GM23338 (cell line): ENCODE measurements around the gene ENTHD1. TPM values are rescaled to one million over a fixed set of nuclear protein-coding genes. Genes with fewer than 3 reads are reported as not detected.

ENCODE experiments used
- ATAC-seq: fragments of 200-7000 bp; cut with Tn5 transposase; 3 replicates; pipeline ENCODE4 v1.9.1; 2020
- DNase-seq: peaks from one replicate; pipeline ENCODE4 v3.0.0-alpha.2; 2015; ENCODE audit warnings: low spot score
- H2AFZ ChIP-seq: fragments of 200-600 bp; sonication (generic); 2 replicates; pipeline ENCODE4 v1.8.0; 2016; ENCODE audit warnings: antibody characterized with exemption, mild to moderate bottlenecking, moderate library complexity
- H3F3A ChIP-seq: fragments of 200-600 bp; sonication (generic); replicated peaks from 2 replicates; pipeline ENCODE4 v1.8.0; 2017; ENCODE audit warnings: antibody characterized with exemption, mixed run types, low read depth
- H3K27ac ChIP-seq: fragments of 200-600 bp; sonication (generic); 2 replicates; pipeline ENCODE4 v1.6.1; 2016; ENCODE audit warnings: low read depth
- H3K27me3 ChIP-seq: fragments of 200-600 bp; sonication (generic); 2 replicates; pipeline ENCODE4 v1.8.0; 2016; ENCODE audit warnings: mild to moderate bottlenecking, mixed run types, moderate library complexity; ENCODE audit not compliant: insufficient read depth
- H3K36me3 ChIP-seq: fragments of 200-600 bp; sonication (generic); 2 replicates; pipeline ENCODE4 v1.8.0; 2016; ENCODE audit warnings: mild to moderate bottlenecking; ENCODE audit not compliant: insufficient read depth
- H3K4me1 ChIP-seq: fragments of 200-600 bp; sonication (generic); 2 replicates; pipeline ENCODE4 v1.8.0; 2016; ENCODE audit warnings: mild to moderate bottlenecking, moderate library complexity; ENCODE audit not compliant: insufficient read depth
- H3K4me2 ChIP-seq: fragments of 200-600 bp; sonication (generic); 2 replicates; pipeline ENCODE4 v1.7.1; 2017; ENCODE audit warnings: mixed run types
- H3K4me3 ChIP-seq: fragments of 200-600 bp; sonication (generic); 2 replicates; pipeline ENCODE4 v1.6.1; 2016; ENCODE audit warnings: mixed run types
- H3K79me2 ChIP-seq: fragments of 200-600 bp; sonication (generic); replicated peaks from 2 replicates; pipeline ENCODE4 v1.8.0; 2017; ENCODE audit warnings: mild to moderate bottlenecking; ENCODE audit not compliant: insufficient read depth
- H3K9me2 ChIP-seq: fragments of 200-600 bp; sonication (generic); 2 replicates; pipeline ENCODE4 v1.8.0; 2017; ENCODE audit not compliant: insufficient read depth
- H4K20me1 ChIP-seq: fragments of 200-600 bp; sonication (generic); replicated peaks from 2 replicates; pipeline ENCODE4 v1.8.0; 2017; ENCODE audit warnings: mild to moderate bottlenecking; ENCODE audit not compliant: insufficient read depth
- H3K27ac Mint-ChIP-seq: 2 replicates; pipeline ENCODE4 v1.8.0; 2020; ENCODE audit warnings: inconsistent platforms, mild to moderate bottlenecking, moderate library complexity, mixed read lengths
- H3K27me3 Mint-ChIP-seq: 3 replicates; pipeline ENCODE4 v1.8.0; 2022; ENCODE audit warnings: low read depth, mild to moderate bottlenecking, moderate library complexity, mixed read lengths, inconsistent platforms; ENCODE audit not compliant: insufficient read depth, poor library complexity
- H3K36me3 Mint-ChIP-seq: 3 replicates; pipeline ENCODE4 v1.8.0; 2021; ENCODE audit warnings: low read depth, mild to moderate bottlenecking, inconsistent platforms, moderate library complexity, mixed read lengths
- H3K4me1 Mint-ChIP-seq: 3 replicates; pipeline ENCODE4 v1.8.0; 2020; ENCODE audit warnings: mild to moderate bottlenecking, inconsistent platforms, mixed read lengths
- H3K4me3 Mint-ChIP-seq: 3 replicates; pipeline ENCODE4 v1.8.0; 2021; ENCODE audit warnings: moderate library complexity, mild to moderate bottlenecking, inconsistent platforms, mixed read lengths
- H3K9me3 Mint-ChIP-seq: 3 replicates; pipeline ENCODE4 v1.8.0; 2020; ENCODE audit warnings: moderate library complexity, mild to moderate bottlenecking, inconsistent platforms, mixed read lengths
- CREB1 ChIP-seq: fragments of 250-450 bp; sonication (Bioruptor Pico); IDR thresholded peaks from 2 replicates; pipeline ENCODE4 v1.5.0; 2020; ENCODE audit warnings: low read depth, mild to moderate bottlenecking, moderate library complexity
- EZH2 ChIP-seq: fragments of 200-600 bp; sonication (generic); IDR thresholded peaks from one replicate; pipeline ENCODE4 v1.8.0; 2017; ENCODE audit warnings: antibody characterized with exemption, mild to moderate bottlenecking, low read depth; ENCODE audit not compliant: unreplicated experiment
- EZH2phosphoT487 ChIP-seq: fragments of 200-600 bp; sonication (generic); IDR thresholded peaks from one replicate; pipeline ENCODE4 v1.8.1; 2018; ENCODE audit warnings: antibody characterized with exemption; ENCODE audit not compliant: unreplicated experiment
- JUNB ChIP-seq: IDR thresholded peaks from one replicate; pipeline ENCODE4 v1.6.1; 2016; ENCODE audit warnings: antibody characterized with exemption; ENCODE audit not compliant: unreplicated experiment
- NANOG ChIP-seq: IDR thresholded peaks from 2 replicates; pipeline ENCODE4 v1.6.1; 2016; ENCODE audit warnings: antibody characterized with exemption, borderline replicate concordance
- POLR2AphosphoS5 ChIP-seq: IDR thresholded peaks from 2 replicates; pipeline ENCODE4 v1.6.1; 2016; ENCODE audit warnings: antibody characterized with exemption, low read depth
- STAT1 ChIP-seq: IDR thresholded peaks from one replicate; pipeline ENCODE4 v1.6.1; 2016; ENCODE audit warnings: antibody characterized with exemption; ENCODE audit not compliant: unreplicated experiment
- ZNF114 ChIP-seq: fragments of 250-450 bp; sonication (Bioruptor Pico); IDR thresholded peaks from 2 replicates; pipeline ENCODE4 v1.5.0; 2020; ENCODE audit warnings: mild to moderate bottlenecking, moderate library complexity
- ZNF331 ChIP-seq: fragments of 250-450 bp; sonication (Bioruptor Pico); IDR thresholded peaks from 2 replicates; pipeline ENCODE4 v1.5.0; 2020; ENCODE audit warnings: low read depth, mild to moderate bottlenecking, moderate library complexity
- polyA plus RNA-seq: library from polyadenylated mRNA; unstranded; fragments of >200 nt; fragmentation: Nextera tagmentation; extraction: Ambion mirVana; gene quantifications from 2 replicates; pipeline ENCODE4 v1.2.1, GENCODE V29; 2016
- total RNA-seq: library from RNA; depleted of rRNA; stranded (reverse); fragments of >200 nt; shearing (Covaris generic); gene quantifications from 2 replicates; pipeline ENCODE4 v1.2.3, GENCODE V29; 2014
- TF ChIP-seq, protein P1 (sequence below), 2 experiments: fragments of 200-600 bp in 1 of 2; sonication (generic) in 1 of 2; conservative IDR thresholded peaks; 2 replicates each; pipeline versions ENCODE4 v1.5.1 to v1.6.1; 2016 to 2017; ENCODE audit warnings: antibody characterized with exemption in 2 of 2, low read depth in 2 of 2, mild to moderate bottlenecking in 2 of 2, moderate library complexity in 1 of 2
- TF ChIP-seq, protein P2 (sequence below): IDR thresholded peaks from one replicate; pipeline ENCODE4 v1.6.1; 2018; ENCODE audit warnings: antibody characterized with exemption; ENCODE audit not compliant: unreplicated experiment
- TF ChIP-seq, protein P3 (sequence below): IDR thresholded peaks from 2 replicates; pipeline ENCODE4 v1.6.1; 2016; ENCODE audit warnings: antibody characterized with exemption

Gene ENTHD1
- total and polyA plus RNA-seq, 2 experiments from 2014 or later, result not detected

DNA sequence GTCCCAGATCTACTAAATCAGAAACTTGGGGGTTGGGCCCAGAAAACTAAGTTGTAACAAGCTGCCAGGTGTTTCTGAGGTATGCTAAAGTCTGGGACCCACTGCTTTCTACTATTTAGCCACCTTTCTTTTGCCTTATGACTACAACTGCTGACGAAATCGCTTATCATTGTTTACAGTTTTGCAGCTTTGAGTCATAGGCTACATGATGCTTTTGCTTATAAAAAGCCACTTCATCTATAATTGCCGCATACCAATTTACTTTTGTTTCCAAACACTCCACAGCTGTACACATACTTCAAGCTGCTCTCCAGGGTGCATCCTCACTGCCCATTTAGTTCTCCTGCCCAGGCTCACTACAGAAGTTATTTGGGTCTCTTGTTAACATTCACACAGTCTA, 144.7 kb downstream of the ENTHD1 start:
- Mint-ChIP-seq H3K4me1 (no peaks in the 10 kb centered on the region), H3K36me3 (no peaks in the 10 kb centered on the region), H3K9me3 (no peaks in the 10 kb centered on the region), H3K27ac (no peak overlapping the region), H3K27me3 (no peaks in the 10 kb centered on the region), H3K4me3 (no peak overlapping the region)
- no peaks in the 10 kb centered on the region for H3K36me3 ChIP-seq
- H3K4me1 ChIP-seq, result no peaks in the 10 kb centered on the region
- H2AFZ ChIP-seq, result no peak overlapping the region
- H3K4me3 ChIP-seq, result no peak overlapping the region
- H3F3A ChIP-seq, result no peaks in the 10 kb centered on the region
- DNase-seq (no peak), ATAC-seq (no peak)
- H3K4me2 ChIP-seq, result no peak overlapping the region
- no peak overlapping the region for H3K27ac ChIP-seq
- H4K20me1 ChIP-seq, result no peaks in the 10 kb centered on the region
- no peaks in the 10 kb centered on the region for H3K79me2 ChIP-seq
- no peaks in the 10 kb centered on the region for H3K27me3 ChIP-seq
- TF ChIP-seq ZNF114 (no peak), ZNF331 (no peak), JUNB (no peak), NANOG (no peak)
- TF ChIP-seq, protein P1, sequence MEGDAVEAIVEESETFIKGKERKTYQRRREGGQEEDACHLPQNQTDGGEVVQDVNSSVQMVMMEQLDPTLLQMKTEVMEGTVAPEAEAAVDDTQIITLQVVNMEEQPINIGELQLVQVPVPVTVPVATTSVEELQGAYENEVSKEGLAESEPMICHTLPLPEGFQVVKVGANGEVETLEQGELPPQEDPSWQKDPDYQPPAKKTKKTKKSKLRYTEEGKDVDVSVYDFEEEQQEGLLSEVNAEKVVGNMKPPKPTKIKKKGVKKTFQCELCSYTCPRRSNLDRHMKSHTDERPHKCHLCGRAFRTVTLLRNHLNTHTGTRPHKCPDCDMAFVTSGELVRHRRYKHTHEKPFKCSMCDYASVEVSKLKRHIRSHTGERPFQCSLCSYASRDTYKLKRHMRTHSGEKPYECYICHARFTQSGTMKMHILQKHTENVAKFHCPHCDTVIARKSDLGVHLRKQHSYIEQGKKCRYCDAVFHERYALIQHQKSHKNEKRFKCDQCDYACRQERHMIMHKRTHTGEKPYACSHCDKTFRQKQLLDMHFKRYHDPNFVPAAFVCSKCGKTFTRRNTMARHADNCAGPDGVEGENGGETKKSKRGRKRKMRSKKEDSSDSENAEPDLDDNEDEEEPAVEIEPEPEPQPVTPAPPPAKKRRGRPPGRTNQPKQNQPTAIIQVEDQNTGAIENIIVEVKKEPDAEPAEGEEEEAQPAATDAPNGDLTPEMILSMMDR (conservative IDR thresholded peaks at IDR 0.05; ENCODE audit: low read depth in 2 of 2), result no peak
- no peaks in the 10 kb centered on the region for H3K9me2 ChIP-seq

DNA sequence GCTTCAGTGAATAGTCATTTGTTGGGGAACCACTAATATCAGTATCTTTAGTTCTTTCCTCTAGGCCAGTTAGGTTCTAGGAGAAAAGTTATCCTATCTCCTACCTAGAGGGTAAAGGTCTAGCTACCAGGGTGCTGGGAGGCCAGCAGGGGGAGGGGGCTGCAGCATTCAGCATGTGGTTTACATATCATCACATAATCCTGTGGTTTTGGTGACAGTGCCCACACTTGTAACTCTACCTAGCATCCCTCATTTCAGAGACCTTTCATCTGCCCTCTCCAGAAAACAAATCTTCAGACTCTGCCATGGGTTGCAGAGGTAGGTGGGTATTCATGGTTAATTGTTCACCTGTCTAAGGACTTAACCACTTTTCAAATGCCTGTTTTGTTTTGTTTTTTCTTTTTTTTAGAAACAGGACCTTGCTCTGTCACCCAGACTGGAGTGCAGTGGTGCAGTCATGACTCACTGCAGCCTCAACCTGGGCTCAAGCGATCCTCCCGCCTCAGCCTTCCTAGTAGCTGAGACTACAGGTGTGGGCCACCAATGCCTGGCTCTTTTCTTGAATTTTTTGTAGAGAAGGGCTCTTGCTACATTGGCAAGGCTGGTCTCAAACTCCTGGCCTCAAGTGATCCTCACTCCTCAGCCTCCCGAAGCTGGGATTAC, 146.8 kb downstream of the ENTHD1 start:
- Mint-ChIP-seq H3K36me3 (no peaks in the 10 kb centered on the region), H3K27ac (no peak overlapping the region), H3K9me3 (no peaks in the 10 kb centered on the region), H3K4me3 (no peak overlapping the region), H3K27me3 (no peaks in the 10 kb centered on the region), H3K4me1 (no peaks in the 10 kb centered on the region)
- H3K4me2 ChIP-seq, result no peak overlapping the region
- H3K9me2 ChIP-seq, result no peaks in the 10 kb centered on the region
- no peaks in the 10 kb centered on the region for H3K4me1 ChIP-seq
- H3K27ac ChIP-seq, result no peak overlapping the region
- H4K20me1 ChIP-seq, result no peaks in the 10 kb centered on the region
- DNase-seq (no peak), ATAC-seq (no peak)
- H3K36me3 ChIP-seq, result no peaks in the 10 kb centered on the region
- no peak overlapping the region for H2AFZ ChIP-seq
- H3K27me3 ChIP-seq, result no peaks in the 10 kb centered on the region
- no peaks in the 10 kb centered on the region for H3K79me2 ChIP-seq
- no peak overlapping the region for H3K4me3 ChIP-seq
- H3F3A ChIP-seq, result no peaks in the 10 kb centered on the region
- no peak for TF ChIP-seq ZNF114
- no peak for TF ChIP-seq NANOG
- TF ChIP-seq EZH2, result no peak
- TF ChIP-seq, protein P2, sequence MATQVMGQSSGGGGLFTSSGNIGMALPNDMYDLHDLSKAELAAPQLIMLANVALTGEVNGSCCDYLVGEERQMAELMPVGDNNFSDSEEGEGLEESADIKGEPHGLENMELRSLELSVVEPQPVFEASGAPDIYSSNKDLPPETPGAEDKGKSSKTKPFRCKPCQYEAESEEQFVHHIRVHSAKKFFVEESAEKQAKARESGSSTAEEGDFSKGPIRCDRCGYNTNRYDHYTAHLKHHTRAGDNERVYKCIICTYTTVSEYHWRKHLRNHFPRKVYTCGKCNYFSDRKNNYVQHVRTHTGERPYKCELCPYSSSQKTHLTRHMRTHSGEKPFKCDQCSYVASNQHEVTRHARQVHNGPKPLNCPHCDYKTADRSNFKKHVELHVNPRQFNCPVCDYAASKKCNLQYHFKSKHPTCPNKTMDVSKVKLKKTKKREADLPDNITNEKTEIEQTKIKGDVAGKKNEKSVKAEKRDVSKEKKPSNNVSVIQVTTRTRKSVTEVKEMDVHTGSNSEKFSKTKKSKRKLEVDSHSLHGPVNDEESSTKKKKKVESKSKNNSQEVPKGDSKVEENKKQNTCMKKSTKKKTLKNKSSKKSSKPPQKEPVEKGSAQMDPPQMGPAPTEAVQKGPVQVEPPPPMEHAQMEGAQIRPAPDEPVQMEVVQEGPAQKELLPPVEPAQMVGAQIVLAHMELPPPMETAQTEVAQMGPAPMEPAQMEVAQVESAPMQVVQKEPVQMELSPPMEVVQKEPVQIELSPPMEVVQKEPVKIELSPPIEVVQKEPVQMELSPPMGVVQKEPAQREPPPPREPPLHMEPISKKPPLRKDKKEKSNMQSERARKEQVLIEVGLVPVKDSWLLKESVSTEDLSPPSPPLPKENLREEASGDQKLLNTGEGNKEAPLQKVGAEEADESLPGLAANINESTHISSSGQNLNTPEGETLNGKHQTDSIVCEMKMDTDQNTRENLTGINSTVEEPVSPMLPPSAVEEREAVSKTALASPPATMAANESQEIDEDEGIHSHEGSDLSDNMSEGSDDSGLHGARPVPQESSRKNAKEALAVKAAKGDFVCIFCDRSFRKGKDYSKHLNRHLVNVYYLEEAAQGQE, result no peak
- no peak for TF ChIP-seq ZNF331
- no peak for TF ChIP-seq EZH2phosphoT487
- TF ChIP-seq STAT1, result no peak
- no peak for TF ChIP-seq CREB1 (CRISPR knock-in tag)
- no peak for TF ChIP-seq POLR2AphosphoS5
- TF ChIP-seq, protein P1 (conservative IDR thresholded peaks at IDR 0.05; ENCODE audit: low read depth in 2 of 2), result no peak
- TF ChIP-seq, protein P3, sequence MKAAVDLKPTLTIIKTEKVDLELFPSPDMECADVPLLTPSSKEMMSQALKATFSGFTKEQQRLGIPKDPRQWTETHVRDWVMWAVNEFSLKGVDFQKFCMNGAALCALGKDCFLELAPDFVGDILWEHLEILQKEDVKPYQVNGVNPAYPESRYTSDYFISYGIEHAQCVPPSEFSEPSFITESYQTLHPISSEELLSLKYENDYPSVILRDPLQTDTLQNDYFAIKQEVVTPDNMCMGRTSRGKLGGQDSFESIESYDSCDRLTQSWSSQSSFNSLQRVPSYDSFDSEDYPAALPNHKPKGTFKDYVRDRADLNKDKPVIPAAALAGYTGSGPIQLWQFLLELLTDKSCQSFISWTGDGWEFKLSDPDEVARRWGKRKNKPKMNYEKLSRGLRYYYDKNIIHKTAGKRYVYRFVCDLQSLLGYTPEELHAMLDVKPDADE, result no peak
- TF ChIP-seq JUNB, result no peak
